GM12865 (cell line): ENCODE results near the gene STK32B.

Source experiments
- DNase-seq: peaks from one replicate; pipeline ENCODE4 v3.0.0; 2010; ENCODE audit warnings: low read depth
- H3K4me3 ChIP-seq: 2 replicates; pipeline ENCODE4 v1.5.1; 2011; ENCODE audit warnings: mild to moderate bottlenecking, low read depth, low read length, control low read depth
- CTCF ChIP-seq: IDR thresholded peaks from 2 replicates; pipeline ENCODE4 v1.5.1; 2011; ENCODE audit warnings: low read length, control low read depth, low read depth, inconsistent platforms; ENCODE audit not compliant: insufficient read depth; ENCODE audit errors: missing control alignments

STK32B gene

GRCh38 chr4:5368426-5368825 is 317.1 kb downstream of the STK32B start:
- TF ChIP-seq CTCF, result no peak
- no peak for DNase-seq
- H3K4me3 ChIP-seq, result no peak overlapping the region

GRCh38 chr4:5370286-5370685 is 319.0 kb downstream of the STK32B start:
- H3K4me3 ChIP-seq, result no peak overlapping the region
- no peak for TF ChIP-seq CTCF
- DNase-seq, result no peak

GRCh38 chr4:5371415-5372190 is 320.3 kb downstream of the STK32B start:
- no peak overlapping the region for H3K4me3 ChIP-seq
- no peak for DNase-seq
- TF ChIP-seq CTCF, result no peak

DNA sequence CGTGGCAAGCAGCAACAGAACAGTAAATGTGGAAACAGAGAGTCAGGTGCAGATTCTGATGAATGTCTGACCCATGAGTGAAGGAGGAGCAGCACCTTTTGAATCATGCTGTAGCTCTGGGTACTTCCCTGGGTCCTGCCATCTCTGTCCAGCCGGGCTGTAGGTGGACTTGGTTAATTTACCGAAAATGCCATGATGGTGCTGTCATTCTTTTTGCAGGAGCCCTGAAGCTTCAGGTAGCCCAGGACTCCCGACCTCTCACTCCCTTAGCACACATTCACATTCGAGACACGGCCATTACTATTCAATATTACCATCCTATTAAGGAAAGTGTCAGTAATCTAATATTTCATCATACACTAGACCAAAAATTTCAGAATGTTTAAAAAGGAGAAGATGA is 320.9 kb downstream of the STK32B start:
- H3K4me3 ChIP-seq, result no peak overlapping the region
- DNase-seq, result no peak
- TF ChIP-seq CTCF, result no peak

DNA sequence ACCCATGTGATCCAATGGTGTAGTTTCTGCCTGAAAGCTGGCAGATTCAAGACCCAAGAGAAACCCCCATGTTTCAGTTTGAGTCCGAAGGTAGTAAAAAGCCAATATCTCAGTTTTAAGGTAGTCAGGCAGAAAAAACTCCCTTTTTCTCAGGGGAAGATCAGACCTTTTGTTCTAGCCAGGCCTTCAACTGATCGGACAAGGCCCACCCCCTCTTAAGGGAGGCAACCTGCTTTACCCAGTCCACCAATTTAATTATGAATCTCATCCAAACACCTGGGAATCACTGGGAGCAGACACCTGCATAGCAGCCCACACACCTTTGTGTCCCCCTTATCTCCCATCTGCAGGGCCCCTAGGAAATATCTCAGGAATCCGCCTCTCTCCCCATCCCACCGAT is 322.0 kb downstream of the STK32B start:
- no peak overlapping the region for H3K4me3 ChIP-seq
- TF ChIP-seq CTCF, result no peak
- DNase-seq, result peak; percentile 29

GRCh38 chr4:5374592-5374991 is 323.3 kb downstream of the STK32B start:
- no peak for DNase-seq
- TF ChIP-seq CTCF, result no peak

DNA sequence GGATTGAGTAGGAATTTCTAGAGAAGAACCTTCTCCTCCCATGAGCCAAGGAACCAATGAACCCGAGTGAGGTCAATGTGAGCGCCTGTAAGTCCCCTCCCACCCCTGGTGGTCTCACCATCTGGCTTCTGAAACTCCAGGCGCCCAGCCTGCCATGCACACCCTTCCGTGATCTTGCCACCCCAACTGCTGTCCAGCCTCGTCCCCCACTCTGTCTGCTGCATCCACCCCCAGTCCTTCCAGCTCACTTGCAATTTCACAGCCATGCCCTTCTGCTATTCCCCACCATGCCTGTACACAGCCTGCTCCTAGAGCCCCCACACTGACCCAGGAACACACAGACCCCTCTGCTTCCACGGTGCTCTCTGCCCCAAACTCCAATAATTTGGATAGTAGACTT is 323.7 kb downstream of the STK32B start:
- no peak for DNase-seq
- TF ChIP-seq CTCF, result no peak
- H3K4me3 ChIP-seq, result no peak overlapping the region

More at GRCh38 chr4:5374592-5374991, 323.3 kb downstream of the STK32B start:
- H3K4me3 ChIP-seq, result no peak overlapping the region
